ENCODE results near the gene ALDH9A1.
"Not testable (repeated sequence)": the region's sequence is repeated elsewhere in the genome, so short reads cannot be mapped to it uniquely, and the experiment has no call there.

The ALDH9A1 gene

DNA sequence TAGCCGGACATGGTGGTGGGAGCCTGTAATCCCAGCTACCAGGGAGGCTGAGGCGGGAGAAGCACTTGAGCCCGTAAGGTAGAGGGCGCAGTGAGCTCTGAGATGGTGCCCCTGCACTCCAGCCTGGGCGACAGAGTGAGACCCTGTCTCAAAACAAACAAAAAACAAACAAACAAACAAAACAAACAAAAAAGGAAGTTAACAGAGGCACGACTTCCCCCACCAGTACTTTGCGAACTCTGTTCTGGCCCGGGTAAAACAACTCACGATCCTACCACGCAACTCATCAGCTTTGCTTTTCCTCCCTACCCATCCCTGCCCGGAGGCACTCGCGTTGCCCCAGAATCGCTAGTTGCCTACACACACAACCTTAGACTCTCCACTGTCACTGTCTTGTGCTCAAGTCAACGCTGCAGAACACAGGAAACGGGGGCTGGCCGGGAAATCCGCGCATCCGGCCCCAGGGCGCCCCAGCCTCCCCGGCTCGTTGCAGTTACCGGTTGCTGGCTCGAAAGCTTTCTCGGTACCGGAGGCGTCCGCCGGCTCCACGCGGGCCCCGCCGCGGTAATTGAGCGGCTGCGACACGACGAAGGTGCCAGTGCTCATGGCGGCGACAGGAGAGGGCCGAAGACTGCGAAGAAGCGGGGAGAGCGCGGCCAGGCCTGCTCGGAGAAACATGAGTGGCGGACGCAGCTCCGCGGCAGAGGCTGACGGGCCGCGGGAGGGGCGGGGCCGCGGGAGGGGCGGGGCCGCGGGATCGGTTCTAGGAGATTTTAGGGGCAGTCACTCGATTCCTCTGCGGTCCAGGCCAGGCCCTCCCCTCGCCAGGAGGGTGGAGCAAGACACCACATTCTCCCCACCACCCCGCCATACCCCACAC is at the start of gene ALDH9A1:
TSS of gene ALDH9A1 (minus strand) at position 682 of the 880 bp plus-strand sequence. CDS start at position 678, 4 bp downstream.
- DNase-seq: peak; percentile 97

DNA sequence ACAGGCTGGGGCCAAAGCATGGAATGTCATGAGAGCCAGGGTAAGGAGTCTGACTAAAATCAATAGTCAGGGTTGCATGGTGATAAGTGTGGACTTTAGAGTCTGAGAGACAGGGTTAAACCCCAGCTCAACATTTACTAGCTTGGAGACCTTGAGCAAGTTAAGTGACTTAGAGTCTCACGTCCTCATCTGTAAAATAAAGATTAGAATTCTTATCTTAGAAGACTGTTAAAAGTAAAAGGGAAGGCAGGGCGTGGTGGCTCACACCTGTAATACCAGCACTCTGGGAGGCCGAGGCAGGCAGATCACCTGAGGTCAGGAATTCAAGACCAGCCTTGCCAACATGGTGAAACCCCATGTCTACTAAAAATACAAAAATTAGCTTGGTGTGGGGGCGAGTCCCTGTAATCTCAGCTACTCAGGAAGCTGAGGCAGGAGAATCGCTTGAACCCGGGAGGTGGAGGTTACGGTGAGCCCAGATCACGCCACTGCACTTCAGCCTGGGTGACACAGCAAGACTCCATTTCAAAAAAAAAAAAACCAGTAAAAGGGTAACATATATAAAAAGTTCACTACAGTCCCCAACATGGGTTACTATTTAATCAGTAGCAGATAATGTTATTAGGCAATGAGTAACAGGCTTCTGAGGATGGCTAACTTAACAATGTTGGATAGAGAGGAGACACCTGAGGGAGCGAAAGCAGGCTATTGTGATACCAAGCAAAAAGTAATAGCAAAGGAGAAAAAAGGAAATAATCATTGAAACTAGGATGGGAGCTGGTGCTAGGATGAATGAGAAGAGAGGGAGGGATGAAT is 49.5 kb upstream of the ALDH9A1 start:
- DNase-seq: no peak

DNA sequence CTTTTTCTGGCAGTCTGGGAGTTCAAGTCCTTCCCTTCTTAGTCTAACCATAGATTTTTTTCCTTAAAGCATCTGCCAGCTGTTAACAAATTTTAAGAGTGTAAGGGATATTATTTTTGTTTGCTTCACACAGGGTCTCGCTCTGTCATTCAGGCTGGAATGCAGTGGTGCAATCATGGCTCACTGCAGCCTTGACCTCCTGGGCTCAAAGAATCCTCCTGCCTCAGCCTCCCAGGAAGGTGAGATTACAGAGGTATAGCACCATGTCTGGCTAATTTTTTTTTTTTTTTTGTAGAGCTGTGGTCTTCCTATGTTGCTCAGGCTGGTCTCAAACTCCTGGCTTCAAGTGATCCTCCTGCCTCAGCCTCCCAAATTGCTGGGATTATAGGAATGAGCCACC is 46.6 kb upstream of the ALDH9A1 start:
- DNase-seq: not testable (repeated sequence)

DNA sequence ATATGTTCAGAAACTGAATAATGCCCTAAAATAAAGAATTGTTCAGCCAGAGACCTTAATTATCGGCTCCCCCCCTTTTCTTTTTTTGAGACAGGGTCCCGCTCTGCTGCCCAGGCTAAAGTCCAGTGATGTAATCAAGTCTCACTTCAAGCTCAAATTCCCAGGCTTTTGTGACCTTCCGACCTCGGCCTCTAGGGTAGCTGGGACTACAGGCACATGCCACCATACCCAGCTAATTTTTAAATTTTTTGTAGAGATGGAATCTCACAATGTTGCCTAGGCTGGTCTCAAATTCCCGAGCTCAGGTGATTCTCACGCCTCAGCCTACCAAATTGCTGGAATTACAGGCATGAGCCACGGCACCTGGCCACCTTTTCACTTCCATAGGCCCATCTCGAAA is 43.8 kb upstream of the ALDH9A1 start:
- no peak for DNase-seq

DNA sequence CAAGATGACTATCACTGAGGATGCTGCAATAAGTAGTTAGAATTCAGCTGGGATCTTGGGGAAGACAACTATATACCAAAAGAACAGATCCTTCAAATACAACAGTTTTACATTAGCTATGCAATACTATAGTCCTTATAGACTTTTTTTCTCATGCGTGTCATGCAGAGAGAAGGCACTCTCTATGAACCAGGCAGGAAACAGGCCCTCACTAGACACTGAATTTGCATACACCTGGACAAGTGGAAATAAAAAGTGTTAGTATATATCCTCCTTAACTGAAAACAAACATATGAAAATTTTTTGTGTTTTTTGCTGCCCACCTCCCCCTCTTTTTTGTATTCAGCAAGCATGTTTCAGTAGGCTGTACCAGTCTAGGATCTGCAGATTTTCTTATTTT is 40.4 kb upstream of the ALDH9A1 start:
- no peak for DNase-seq

DNA sequence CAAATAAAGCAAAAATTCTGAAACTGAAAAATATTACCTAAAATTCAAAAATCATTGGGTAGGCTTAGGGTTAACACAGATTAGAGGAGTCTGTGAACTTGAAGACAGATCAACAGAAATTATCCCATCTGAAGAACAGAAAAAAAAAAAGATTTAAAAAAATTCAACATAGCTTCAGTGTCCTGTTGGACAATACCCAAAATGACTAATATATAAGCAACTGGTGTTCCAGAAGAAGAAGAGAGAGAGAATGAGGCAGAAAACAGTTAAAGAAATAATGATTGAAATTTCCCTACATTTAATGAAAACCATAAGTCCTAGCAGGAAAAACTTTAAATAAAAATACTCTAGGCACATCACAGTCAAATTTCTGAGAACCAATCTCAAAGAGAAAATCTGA is 38.8 kb upstream of the ALDH9A1 start:
- DNase-seq: no peak

DNA sequence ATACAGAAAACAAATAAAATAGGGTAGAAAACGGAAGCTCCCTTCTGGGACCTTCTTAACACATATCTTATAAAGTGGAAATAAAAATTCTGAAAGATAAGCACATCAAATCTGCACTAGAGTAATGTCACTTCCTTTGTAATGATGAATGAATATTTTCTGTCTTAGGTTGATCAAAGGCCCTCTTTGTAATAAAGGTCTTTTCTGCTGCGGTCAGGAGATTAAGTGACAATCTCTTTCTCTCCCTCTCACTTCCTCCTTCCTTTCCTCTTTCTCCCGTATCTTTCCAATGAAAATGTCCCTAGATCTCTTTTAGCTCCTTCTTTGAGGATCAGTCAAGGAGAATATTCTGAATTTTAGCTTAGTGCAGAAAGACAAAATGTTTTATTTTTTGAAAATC is 36.5 kb upstream of the ALDH9A1 start:
- DNase-seq: no peak

DNA sequence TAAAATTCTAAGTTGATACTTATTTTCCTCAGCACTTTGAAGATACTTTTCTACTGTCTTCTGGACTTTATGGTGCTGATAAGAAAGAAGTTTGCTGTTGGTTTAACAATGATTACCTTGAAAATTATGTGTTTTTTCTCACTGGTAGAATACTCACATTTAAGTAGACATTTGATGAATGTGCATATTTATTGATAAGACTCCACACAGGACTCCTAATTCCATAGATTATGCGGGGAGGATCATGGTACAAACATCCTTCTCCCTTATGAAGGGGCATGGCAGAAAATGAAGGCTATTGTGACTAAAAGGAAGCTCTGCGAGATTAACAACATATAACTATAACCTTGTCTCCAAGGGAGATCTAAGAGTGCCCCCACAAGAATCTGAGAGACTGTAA is 28.5 kb upstream of the ALDH9A1 start:
- no peak for DNase-seq

DNA sequence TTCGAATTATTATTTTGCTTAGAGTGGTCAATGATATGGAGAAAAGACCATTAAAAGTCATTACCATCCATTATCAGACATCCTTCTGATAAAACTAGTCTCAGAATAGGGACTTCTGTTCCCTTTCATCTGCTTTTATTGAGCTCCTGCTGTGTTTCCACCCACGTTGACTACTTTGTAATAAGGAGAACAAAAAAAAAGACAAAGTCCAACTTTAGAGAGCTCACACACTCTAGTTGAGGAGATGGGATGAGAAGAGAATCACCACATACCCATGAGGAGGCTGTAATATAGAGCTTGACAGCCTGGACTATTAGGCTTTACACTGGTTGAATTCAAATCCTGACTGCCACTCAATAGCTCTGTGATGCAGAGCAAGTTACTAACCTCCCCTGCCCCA is 27.8 kb upstream of the ALDH9A1 start:
- no peak for DNase-seq

DNA sequence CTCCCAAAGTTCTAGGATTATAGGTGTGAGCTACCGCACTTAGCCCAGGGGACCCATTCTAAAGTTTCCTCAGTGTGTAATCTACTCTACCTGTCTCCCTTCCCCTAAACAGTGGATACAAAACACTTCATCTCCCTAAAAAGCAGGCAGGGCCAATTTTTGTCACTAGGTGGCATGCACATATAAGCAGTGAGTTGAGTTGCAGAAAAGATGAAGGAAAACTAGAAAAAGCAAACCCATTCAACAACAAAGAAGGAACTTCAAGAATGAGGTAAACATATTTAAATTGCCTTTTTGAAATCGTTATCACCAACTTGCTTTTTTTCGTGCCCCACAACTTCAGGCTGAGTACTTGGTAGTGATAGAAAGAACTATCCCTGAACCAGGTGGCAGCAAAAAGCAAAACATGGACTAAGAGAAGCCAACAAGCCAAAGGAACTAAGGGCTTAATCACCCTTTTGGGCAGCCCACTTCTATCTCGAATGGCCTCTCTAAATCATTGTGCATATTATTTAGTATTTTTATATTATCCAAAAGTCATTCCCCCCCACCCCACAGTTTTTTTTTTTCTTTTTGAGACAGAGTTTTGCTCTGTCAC is 19.7 kb upstream of the ALDH9A1 start:
- peak; percentile 67 for DNase-seq

DNA sequence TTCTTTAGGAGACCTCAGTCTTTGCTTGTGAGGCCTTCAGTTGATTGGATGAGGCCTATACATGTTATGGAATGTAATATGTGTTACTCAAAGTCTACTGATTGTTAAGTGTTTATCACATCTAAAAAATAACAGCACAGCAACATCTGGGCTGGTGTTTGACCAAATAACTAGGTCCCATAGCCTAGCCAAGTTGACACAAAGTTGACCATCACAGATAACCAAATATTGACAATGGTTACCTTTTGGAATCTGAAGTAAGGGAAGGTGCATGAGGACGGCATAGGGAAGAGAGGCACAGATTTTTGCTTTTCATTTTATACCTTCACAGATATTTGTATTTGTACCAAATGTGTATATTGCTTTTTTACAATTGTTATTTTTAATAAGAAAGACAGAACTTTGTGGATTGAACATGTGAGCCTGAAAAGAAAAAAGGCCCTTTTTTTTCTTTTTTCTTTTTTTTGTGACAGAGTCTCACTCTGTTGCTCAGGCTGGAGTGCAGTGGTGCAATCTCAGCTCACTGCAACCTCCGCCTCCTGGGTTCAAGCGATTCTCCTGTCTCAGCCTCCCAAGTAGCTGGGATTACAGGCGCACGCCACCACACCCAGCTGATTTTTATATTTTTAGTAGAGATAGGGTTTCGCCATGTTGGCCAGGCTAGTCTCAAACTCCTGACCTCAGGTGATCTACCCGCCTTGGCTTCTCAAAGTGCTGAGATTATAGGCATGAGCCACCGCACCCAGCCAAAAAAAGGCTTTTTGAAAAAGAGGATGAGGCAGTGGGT is 18.1 kb upstream of the ALDH9A1 start:
- not testable (repeated sequence) for DNase-seq

DNA sequence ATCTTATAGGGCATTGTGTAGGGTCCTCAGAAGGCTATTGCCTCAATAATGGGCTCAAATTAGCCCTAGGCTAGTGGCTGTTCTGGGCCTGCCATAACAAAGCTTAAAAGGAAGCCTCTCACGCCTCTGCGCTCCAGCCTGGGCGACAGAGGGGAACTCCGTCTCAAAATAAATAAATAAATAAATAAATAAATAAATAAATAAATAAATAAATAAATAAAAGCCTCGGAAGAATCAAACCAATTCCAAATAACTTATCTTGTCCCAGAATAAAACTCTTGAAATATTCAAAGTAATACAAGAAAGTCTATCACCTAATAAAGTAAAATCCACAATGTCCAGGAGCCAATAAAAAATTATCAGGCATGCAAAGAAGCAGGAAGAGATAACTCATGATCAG is 14.4 kb upstream of the ALDH9A1 start:
- DNase-seq: no peak

DNA sequence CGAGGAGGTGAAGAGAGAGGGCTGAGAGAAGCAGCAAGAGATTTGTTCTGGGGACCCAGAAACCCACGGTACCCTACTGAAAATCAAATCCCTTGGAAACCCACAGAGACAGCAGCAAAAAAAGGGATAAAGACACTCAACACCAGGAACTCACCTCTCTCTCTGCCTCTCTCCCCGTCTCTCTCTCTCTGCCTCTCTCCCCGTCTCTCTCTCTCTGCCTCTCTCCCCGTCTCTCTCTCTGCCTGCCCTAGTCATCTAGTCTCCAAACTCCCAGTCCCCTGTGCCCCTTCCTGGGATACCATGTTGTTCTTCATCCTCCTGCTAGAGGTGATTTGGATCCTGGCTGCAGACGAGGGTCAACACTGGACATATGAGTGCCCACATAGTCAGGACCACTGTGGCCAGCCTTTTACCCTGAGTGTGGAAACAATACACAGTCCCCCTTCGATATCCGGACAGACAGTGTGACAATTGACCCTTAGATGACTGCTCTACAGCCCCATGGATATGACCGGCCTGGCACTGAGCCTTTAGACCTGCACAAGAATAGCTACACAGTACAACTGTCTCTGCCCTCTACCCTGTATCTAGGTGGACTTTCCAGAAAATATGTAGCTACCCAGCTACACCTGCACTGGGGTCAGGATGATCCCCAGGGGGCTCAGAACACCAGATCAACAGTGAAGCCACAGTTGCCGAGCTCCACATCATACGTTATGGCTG is 9.8 kb upstream of the ALDH9A1 start:
- DNase-seq: no peak

DNA sequence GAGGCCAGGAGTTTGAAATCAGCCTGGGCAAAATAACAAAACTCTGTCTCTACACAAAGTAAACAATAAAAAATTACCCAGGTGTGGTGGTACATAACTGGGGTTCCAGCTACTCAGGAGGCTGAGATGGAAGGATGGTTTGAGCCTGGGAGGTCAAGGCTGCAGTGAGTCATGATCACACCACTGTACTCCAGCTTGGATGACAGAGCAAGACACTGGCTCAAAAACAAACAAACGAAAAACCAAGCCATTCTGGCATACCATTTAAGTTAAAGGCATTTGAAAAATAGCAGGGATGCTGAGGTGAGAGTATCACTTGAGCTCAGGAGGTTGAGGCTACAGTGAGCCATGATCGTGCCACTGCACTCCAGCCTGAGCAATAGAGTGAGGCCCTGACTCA is 5.3 kb upstream of the ALDH9A1 start:
- no peak for DNase-seq

DNA sequence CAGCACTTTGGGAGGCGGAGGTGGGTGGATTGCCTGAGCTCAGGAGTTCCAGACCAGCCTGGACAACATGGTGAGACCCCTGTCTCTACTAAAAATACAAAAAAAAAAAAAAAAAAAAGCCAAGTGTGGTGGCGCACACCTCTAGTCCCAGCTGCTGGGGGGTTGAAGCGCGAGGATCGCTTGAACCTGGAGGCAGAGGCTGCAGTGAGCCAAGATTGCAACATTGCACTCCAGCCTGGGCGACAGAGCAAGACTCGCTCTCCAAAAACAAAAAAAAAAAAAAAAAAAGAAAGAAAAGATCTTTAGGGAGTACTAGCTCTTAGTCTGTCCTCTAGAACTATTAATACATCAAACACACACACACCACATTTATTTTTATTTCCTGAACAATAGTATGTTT is 3.6 kb upstream of the ALDH9A1 start:
- not testable (repeated sequence) for DNase-seq

DNA sequence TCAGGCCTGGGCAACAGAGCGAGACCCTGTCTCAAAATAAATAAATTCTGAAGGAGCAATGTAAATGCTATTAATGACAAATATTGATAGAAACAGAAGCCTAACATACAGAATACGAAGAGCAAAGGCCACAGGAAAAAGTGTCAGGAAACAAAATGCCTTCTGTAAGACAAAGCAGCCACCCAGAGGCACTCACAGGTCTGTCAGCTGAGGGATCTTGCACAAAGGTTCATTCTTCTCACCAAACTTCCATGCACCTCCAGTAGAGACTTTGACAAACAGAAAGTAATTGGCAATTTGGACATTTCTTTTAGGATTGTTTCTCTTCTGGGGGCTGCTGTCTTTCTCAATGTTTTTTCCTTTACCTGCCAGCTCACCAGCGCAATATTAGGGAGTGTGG is 1.2 kb upstream of the ALDH9A1 start:
- no peak for DNase-seq

DNA sequence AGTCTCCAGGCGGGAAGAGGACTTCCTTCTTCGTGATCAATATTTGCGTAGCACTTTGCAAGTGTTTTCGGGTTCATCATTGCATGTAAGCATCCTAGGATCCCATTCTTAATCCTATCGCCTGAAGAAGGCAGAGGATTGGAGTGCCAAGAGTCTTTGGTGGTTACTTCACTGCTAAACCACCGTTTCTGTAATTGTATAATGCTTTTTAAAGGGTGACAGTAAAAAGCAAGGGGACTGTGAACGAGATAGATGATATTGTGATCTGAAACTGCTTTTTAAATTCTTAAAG is 345 bp upstream of the ALDH9A1 start:
- no peak for DNase-seq

DNA sequence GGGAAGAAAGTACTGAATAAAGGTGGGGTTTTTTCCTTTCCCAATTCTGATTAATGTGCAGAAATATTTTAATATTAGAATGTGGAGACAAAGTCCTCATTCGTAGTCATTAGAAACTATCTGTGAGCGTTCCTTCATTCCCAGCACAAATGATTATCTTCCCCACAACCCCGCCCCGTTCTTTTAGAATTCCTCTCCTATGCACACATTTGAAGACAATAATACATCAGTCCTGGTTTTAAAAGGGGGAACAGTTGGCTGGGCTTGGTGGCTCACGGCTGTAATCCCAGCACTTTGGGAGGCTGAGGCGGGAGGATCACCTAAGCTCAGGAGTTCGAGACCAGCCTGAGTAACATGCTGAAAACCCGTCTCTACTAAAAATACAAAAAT is 876 bp downstream of the ALDH9A1 start:
- DNase-seq: no peak

DNA sequence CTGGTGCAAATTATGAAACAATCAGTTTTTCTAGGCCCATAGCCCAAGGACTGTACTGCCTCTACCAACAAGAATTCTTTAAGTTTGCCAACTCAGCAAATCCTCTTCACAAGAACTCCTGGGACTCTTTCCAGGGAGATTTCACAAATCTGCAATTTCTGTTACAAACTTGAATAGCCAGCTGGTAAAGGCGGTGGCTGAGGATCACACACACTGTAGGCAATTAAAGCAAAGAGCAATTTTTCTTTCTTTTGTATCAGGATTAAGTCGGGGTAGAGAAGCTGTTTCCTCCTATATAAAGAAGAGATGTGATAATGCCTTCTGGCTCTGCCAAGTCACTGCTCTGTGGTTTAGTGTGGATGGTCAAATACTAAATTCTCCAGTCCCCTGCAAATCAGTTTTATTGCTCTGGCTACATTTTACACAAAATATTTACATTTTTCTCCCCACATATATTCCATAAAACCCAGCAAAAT is 1.7 kb downstream of the ALDH9A1 start:
- DNase-seq: no peak

DNA sequence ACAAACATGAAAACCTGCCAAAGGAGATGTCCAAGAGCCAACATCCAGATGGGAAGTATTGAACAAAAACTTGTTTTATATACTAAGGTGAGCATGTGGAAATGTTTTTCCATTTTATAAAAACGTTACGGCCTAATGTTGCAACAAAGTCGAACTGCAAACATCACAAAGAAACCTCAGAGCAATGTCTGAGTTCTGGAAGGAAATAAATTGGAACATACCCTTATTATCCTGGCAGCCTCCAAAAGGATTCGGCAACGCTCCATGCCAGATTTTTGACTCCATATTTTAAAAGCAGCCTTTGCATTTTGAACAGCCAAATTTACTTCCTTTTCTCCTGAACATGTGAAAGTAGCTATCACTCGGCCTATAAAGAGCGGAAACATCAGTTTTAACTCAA is 3.3 kb downstream of the ALDH9A1 start:
- DNase-seq: no peak

DNA sequence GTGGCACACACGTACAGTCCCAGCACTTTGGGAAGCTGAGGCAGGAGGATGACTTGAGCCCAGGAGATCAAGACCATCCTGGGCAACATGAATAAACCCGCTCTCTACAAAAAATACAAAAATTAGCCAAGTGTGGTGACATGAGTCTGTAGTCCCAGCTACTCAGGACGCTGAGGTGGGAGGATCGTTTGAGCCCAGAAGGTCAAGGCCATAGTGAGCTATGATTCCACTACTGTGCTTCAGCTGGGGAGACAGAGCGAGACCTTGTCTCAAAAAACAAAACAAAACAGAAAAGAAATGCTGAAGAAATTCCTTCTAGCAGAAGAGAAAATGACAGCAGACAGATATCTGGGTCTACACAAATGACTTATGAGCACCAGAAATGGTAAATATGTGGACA is 10.3 kb downstream of the ALDH9A1 start:
- DNase-seq: no peak

DNA sequence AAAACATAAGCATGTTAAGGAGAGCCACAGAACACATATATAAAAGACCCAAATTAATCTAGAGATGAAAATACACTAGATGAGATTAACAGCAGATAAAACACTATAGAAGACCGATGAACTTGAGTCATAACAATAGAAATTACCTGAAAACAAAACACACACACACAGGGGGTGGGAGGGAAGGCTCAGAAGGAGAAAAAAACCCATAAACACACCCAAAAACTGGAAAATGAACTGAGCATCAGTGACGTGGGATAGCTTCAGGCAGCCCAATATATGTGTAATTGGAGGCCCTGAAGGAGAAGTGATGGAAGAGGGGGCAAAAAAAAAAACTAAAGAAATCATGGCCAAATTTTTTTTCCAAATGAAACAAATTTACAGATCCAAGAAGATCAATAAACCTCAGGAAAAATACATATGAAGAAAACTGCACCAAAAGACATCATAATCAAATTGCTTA is 11.4 kb downstream of the ALDH9A1 start:
- DNase-seq: no peak
